Measurements from ENCODE around the gene PIEZO2.

DNA sequence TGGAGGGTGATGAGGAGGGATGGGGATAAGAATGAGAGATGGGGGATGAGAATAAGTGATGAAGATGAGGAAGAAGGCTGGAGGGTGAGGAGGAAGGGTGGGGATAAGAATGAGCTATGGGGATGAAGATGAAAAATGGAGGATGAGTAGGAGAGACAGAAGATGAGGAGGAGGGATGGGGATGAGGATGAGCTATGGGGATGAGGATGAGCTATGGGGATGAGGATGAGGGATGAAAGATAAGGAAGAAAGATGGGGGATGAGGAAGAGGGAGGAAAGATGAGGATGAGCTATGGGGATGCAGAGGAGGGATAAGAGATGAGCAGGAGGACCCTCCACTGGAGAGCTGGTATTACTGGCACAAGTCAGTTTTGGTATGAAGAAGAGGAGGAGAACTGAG, 392.0 kb downstream of the PIEZO2 start:
- TF ChIP-seq EZH2 (IDR thresholded peaks at IDR 0.05; ENCODE audit: borderline replicate concordance): no peak
- TF ChIP-seq, protein P1, sequence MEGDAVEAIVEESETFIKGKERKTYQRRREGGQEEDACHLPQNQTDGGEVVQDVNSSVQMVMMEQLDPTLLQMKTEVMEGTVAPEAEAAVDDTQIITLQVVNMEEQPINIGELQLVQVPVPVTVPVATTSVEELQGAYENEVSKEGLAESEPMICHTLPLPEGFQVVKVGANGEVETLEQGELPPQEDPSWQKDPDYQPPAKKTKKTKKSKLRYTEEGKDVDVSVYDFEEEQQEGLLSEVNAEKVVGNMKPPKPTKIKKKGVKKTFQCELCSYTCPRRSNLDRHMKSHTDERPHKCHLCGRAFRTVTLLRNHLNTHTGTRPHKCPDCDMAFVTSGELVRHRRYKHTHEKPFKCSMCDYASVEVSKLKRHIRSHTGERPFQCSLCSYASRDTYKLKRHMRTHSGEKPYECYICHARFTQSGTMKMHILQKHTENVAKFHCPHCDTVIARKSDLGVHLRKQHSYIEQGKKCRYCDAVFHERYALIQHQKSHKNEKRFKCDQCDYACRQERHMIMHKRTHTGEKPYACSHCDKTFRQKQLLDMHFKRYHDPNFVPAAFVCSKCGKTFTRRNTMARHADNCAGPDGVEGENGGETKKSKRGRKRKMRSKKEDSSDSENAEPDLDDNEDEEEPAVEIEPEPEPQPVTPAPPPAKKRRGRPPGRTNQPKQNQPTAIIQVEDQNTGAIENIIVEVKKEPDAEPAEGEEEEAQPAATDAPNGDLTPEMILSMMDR (IDR thresholded peaks at IDR 0.05; ENCODE audit: poor library complexity): no peak

All from hepatocyte (in vitro differentiated cells).